Peyer's patch (tissue), 4 donors: ENCODE results near the gene ZNF451. TPM values are rescaled to one million over a fixed set of nuclear protein-coding genes. Genes with fewer than 3 reads are reported as not detected.

Experiments used
- DNase-seq, 3 donors: peaks; one replicate each; pipeline ENCODE4 v3.0.0-alpha.2; 2017 to 2019
- H3K27ac ChIP-seq, 4 donors: fragments of 200-600 bp; sonication (generic); one replicate each; pipeline ENCODE4 v1.5.1; 2016 to 2019
- H3K27me3 ChIP-seq, 2 donors: fragments of 200-600 bp; sonication (generic); one replicate each; pipeline ENCODE4 v1.5.1; 2019
- H3K36me3 ChIP-seq, 3 donors: fragments of 200-600 bp; sonication (generic); one replicate each; pipeline ENCODE4 v1.5.1; 2016 to 2019
- H3K4me1 ChIP-seq, 4 donors: fragments of 200-600 bp; sonication (generic); one replicate each; pipeline ENCODE4 v1.5.1; 2016 to 2019
- H3K4me3 ChIP-seq, 4 donors: fragments of 200-600 bp; sonication (generic); 1 replicate in 3 of 4; 2 replicates in 1 of 4; pipeline ENCODE4 v1.5.1; 2016 to 2019; ENCODE audit warnings: mild to moderate bottlenecking in 1 of 4
- H3K9me3 ChIP-seq, 4 donors: fragments of 200-600 bp; sonication (generic); one replicate each; pipeline ENCODE4 v1.5.1; 2016 to 2019; ENCODE audit warnings: mild to moderate bottlenecking in 1 of 4
- CTCF ChIP-seq, 6 experiments: fragments of 450-650 bp in 4 of 6; fragments of 200-600 bp in 2 of 6; sonication (generic) in 1 of 6; IDR thresholded peaks; one replicate each; pipeline ENCODE4 v1.5.1; 2017 to 2019; ENCODE audit warnings: antibody characterized with exemption in 6 of 6, mild to moderate bottlenecking in 3 of 6, moderate library complexity in 1 of 6
- POLR2A ChIP-seq, 2 donors: fragments of 450-650 bp; IDR thresholded peaks; one replicate each; pipeline ENCODE4 v1.5.1; 2017; ENCODE audit warnings: antibody characterized with exemption in 2 of 2, mild to moderate bottlenecking in 2 of 2, moderate library complexity in 2 of 2
- total RNA-seq, 4 donors: library from RNA; depleted of rRNA; stranded (reverse); fragments of >200 nt; gene quantifications; one replicate each; pipeline ENCODE4 v1.1.0, GENCODE V29; 2016

The ZNF451 gene
- total RNA-seq, 4 donors from 2014 or later = 44.5 to 106 (median 54.9) TPM

GRCh38 chr6:57102976-57103375, 13.0 kb downstream of the ZNF451 start:
- Histone ChIP-seq H3K36me3 (peaks cover 0 to 55% (median 0%) of the 10 kb centered on the region in 3 donors), H3K4me3 (no peak overlapping the region), H3K27ac (no peak overlapping the region), H3K27me3 (no peaks in the 10 kb centered on the region), H3K9me3 (no peaks in the 10 kb centered on the region), H3K4me1 (no peaks in the 10 kb centered on the region)
- TF ChIP-seq POLR2A (IDR thresholded peaks at IDR 0.05) (no peak), CTCF (IDR thresholded peaks at IDR 0.05) (no peak)
- DNase-seq = no peak

GRCh38 chr6:57104336-57104735, 14.3 kb downstream of the ZNF451 start:
- H3K27ac ChIP-seq = no peak overlapping the region
- no peaks in the 10 kb centered on the region for H3K9me3 ChIP-seq
- TF ChIP-seq CTCF (IDR thresholded peaks at IDR 0.05) = no peak
- TF ChIP-seq POLR2A (IDR thresholded peaks at IDR 0.05) = no peak
- H3K36me3 ChIP-seq = peaks cover 0 to 58% (median 0%) of the 10 kb centered on the region in 3 donors
- no peak overlapping the region for H3K4me3 ChIP-seq
- no peak for DNase-seq
- no peaks in the 10 kb centered on the region for H3K27me3 ChIP-seq
- no peaks in the 10 kb centered on the region for H3K4me1 ChIP-seq

GRCh38 chr6:57106990-57107389, 17.0 kb downstream of the ZNF451 start:
- Histone ChIP-seq H3K36me3 (peaks cover 0 to 33% (median 3%) of the 10 kb centered on the region in 3 donors), H3K4me1 (no peaks in the 10 kb centered on the region), H3K9me3 (no peaks in the 10 kb centered on the region), H3K27me3 (no peaks in the 10 kb centered on the region), H3K27ac (no peak overlapping the region), H3K4me3 (no peak overlapping the region)
- DNase-seq = no peak
- TF ChIP-seq POLR2A (IDR thresholded peaks at IDR 0.05) (no peak), CTCF (IDR thresholded peaks at IDR 0.05) (no peak)

GRCh38 chr6:57108691-57109090, 18.7 kb downstream of the ZNF451 start:
- H3K27ac ChIP-seq = no peak overlapping the region

GRCh38 chr6:57109880-57110279, 19.9 kb downstream of the ZNF451 start:
- peaks cover 0 to 21% (median 3%) of the 10 kb centered on the region in 3 donors for H3K36me3 ChIP-seq
- no peaks in the 10 kb centered on the region for H3K4me1 ChIP-seq
- no peaks in the 10 kb centered on the region for H3K27me3 ChIP-seq
- TF ChIP-seq POLR2A (IDR thresholded peaks at IDR 0.05) (no peak), CTCF (IDR thresholded peaks at IDR 0.05) (no peak)
- DNase-seq = no peak
- H3K9me3 ChIP-seq = no peaks in the 10 kb centered on the region
- no peak overlapping the region for H3K4me3 ChIP-seq
- no peak overlapping the region for H3K27ac ChIP-seq

More at GRCh38 chr6:57108691-57109090, 18.7 kb downstream of the ZNF451 start:
- Histone ChIP-seq H3K36me3 (peaks cover 0 to 21% (median 3%) of the 10 kb centered on the region in 3 donors), H3K4me3 (no peak overlapping the region), H3K27me3 (no peaks in the 10 kb centered on the region), H3K4me1 (no peaks in the 10 kb centered on the region), H3K9me3 (no peaks in the 10 kb centered on the region)
- DNase-seq = no peak
- no peak for TF ChIP-seq CTCF (IDR thresholded peaks at IDR 0.05)
- no peak for TF ChIP-seq POLR2A (IDR thresholded peaks at IDR 0.05)

- Histone ChIP-seq H3K27me3 (no peaks in the 10 kb centered on the region), H3K4me1 (no peaks in the 10 kb centered on the region), H3K4me3 (no peak overlapping the region), H3K9me3 (no peaks in the 10 kb centered on the region), H3K27ac (no peak overlapping the region), H3K36me3 (peaks cover 0 to 13% (median 3%) of the 10 kb centered on the region in 3 donors)
- no peak for TF ChIP-seq CTCF (IDR thresholded peaks at IDR 0.05)
- no peak for DNase-seq
Measured at GRCh38 chr6:57113105-57113504, 23.1 kb downstream of the ZNF451 start.
